Measurements from ENCODE around the gene TCEA3.

The TCEA3 gene

DNA sequence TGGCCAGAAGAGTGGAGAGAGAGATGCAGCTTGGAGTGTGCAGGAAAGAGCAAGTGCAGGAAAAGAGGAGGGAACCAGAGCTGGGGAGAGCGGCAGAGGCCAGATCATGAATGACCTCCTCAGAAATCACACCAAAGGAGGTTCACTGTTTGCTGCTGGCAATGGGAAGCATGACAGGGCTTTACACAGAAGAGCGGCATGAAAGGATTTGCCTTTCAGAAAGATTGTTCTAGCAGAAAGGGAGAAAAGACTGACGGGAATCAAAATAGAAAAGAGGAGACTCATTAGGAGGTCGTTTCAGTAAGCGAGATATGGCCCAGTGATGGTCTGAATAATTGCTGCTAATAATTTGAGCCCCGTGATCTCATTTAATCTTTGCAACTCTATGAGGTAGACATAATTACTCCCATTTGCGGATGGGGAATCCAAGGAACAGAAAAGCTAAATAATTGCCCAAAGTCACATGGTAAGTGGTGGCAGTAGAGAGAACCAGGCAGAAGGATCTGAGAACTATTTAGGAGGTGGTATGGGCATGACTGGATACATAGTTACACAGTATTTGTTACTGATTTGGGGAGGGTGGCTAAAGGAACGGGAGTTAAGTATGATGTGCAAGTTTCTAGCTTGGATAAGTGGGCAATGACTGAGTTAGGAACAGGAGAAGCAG, 67.9 kb downstream of the TCEA3 start:
- no peaks in the 10 kb centered on the region for H4K20me1 ChIP-seq (ENCODE audit: control insufficient read depth, insufficient read depth, low read depth, low read length)
- TF ChIP-seq, protein P1, sequence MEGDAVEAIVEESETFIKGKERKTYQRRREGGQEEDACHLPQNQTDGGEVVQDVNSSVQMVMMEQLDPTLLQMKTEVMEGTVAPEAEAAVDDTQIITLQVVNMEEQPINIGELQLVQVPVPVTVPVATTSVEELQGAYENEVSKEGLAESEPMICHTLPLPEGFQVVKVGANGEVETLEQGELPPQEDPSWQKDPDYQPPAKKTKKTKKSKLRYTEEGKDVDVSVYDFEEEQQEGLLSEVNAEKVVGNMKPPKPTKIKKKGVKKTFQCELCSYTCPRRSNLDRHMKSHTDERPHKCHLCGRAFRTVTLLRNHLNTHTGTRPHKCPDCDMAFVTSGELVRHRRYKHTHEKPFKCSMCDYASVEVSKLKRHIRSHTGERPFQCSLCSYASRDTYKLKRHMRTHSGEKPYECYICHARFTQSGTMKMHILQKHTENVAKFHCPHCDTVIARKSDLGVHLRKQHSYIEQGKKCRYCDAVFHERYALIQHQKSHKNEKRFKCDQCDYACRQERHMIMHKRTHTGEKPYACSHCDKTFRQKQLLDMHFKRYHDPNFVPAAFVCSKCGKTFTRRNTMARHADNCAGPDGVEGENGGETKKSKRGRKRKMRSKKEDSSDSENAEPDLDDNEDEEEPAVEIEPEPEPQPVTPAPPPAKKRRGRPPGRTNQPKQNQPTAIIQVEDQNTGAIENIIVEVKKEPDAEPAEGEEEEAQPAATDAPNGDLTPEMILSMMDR (IDR thresholded peaks at IDR 0.05; ENCODE audit: low read depth, low read length, poor library complexity, severe bottlenecking) = no peak
- no peak for TF ChIP-seq EZH2phosphoT487 (IDR thresholded peaks at IDR 0.05; ENCODE audit: borderline replicate concordance, low read length)
- H3K9me2 ChIP-seq (replicated peaks; ENCODE audit: control insufficient read depth, low read length) = no peaks in the 10 kb centered on the region
- no peak overlapping the region for H3K27ac ChIP-seq (ENCODE audit: low read depth, low read length)
- no peak overlapping the region for H3K4me3 ChIP-seq (ENCODE audit: low read length)
- H3K27me3 ChIP-seq (ENCODE audit: control insufficient read depth, low read length) = no peaks in the 10 kb centered on the region
- peaks cover 22% of the 10 kb centered on the region for H3K9me3 ChIP-seq (ENCODE audit: control insufficient read depth, insufficient read depth, low read length)
- H3K36me3 ChIP-seq (ENCODE audit: control insufficient read depth, low read length) = peaks cover 22% of the 10 kb centered on the region
- no peaks in the 10 kb centered on the region for H3F3A ChIP-seq (ENCODE audit: control insufficient read depth, insufficient read depth)
- H3K4me1 ChIP-seq (ENCODE audit: control insufficient read depth, low read length) = no peaks in the 10 kb centered on the region
- H3K79me2 ChIP-seq (ENCODE audit: control insufficient read depth, low read length) = no peaks in the 10 kb centered on the region
- H3K4me2 ChIP-seq (ENCODE audit: low read length) = no peak overlapping the region

DNA sequence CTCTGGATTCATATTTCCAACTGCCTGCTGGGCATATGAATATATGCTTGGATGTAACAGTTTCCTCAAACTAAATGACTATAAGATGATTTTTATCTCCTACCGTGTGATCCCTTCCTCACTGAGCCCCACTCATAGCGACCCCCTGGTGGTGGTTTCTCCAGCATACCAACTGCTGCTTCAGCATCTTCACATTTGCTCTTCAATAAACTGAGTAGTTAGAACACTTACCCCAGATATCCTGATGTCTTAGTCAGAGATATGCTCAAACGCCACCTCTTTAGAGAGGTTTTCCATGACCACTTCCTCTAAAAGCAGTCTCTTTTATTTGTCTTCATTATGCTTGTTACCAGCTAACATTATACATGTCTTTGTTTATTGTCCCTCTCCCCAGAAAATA, 70.3 kb downstream of the TCEA3 start:
- H3K9me3 ChIP-seq (ENCODE audit: control insufficient read depth, insufficient read depth, low read length) = no peaks in the 10 kb centered on the region
- no peaks in the 10 kb centered on the region for H4K20me1 ChIP-seq (ENCODE audit: control insufficient read depth, insufficient read depth, low read depth, low read length)
- H3K36me3 ChIP-seq (ENCODE audit: control insufficient read depth, low read length) = no peaks in the 10 kb centered on the region
- no peaks in the 10 kb centered on the region for H3F3A ChIP-seq (ENCODE audit: control insufficient read depth, insufficient read depth)
- H3K27ac ChIP-seq (ENCODE audit: low read depth, low read length) = no peak overlapping the region
- H3K4me1 ChIP-seq (ENCODE audit: control insufficient read depth, low read length) = no peaks in the 10 kb centered on the region
- no peak overlapping the region for H3K4me2 ChIP-seq (ENCODE audit: low read length)
- TF ChIP-seq EZH2phosphoT487 (IDR thresholded peaks at IDR 0.05; ENCODE audit: borderline replicate concordance, low read length) = no peak
- TF ChIP-seq, protein P1 (IDR thresholded peaks at IDR 0.05; ENCODE audit: low read depth, low read length, poor library complexity, severe bottlenecking) = no peak
- H3K4me3 ChIP-seq (ENCODE audit: low read length) = no peak overlapping the region
- no peaks in the 10 kb centered on the region for H3K79me2 ChIP-seq (ENCODE audit: control insufficient read depth, low read length)
- no peaks in the 10 kb centered on the region for H3K9me2 ChIP-seq (replicated peaks; ENCODE audit: control insufficient read depth, low read length)
- H3K27me3 ChIP-seq (ENCODE audit: control insufficient read depth, low read length) = no peaks in the 10 kb centered on the region

GRCh38 chr1:23352096-23352695, 72.4 kb downstream of the TCEA3 start:
- no peak overlapping the region for H3K4me2 ChIP-seq (ENCODE audit: low read length)
- H3K27ac ChIP-seq (ENCODE audit: low read depth, low read length) = no peak overlapping the region
- no peaks in the 10 kb centered on the region for H3K4me1 ChIP-seq (ENCODE audit: control insufficient read depth, low read length)
- no peaks in the 10 kb centered on the region for H3K27me3 ChIP-seq (ENCODE audit: control insufficient read depth, low read length)
- H3K36me3 ChIP-seq (ENCODE audit: control insufficient read depth, low read length) = no peaks in the 10 kb centered on the region
- no peaks in the 10 kb centered on the region for H3K79me2 ChIP-seq (ENCODE audit: control insufficient read depth, low read length)
- H3K9me3 ChIP-seq (ENCODE audit: control insufficient read depth, insufficient read depth, low read length) = no peaks in the 10 kb centered on the region
- no peaks in the 10 kb centered on the region for H3K9me2 ChIP-seq (replicated peaks; ENCODE audit: control insufficient read depth, low read length)
- no peak overlapping the region for H3K4me3 ChIP-seq (ENCODE audit: low read length)
- no peak for TF ChIP-seq EZH2phosphoT487 (IDR thresholded peaks at IDR 0.05; ENCODE audit: borderline replicate concordance, low read length)
- TF ChIP-seq, protein P1 (IDR thresholded peaks at IDR 0.05; ENCODE audit: low read depth, low read length, poor library complexity, severe bottlenecking) = no peak
- H4K20me1 ChIP-seq (ENCODE audit: control insufficient read depth, insufficient read depth, low read depth, low read length) = no peaks in the 10 kb centered on the region
- no peaks in the 10 kb centered on the region for H3F3A ChIP-seq (ENCODE audit: control insufficient read depth, insufficient read depth)

Measured in DOHH2 (cell line).